Mesendoderm (in vitro differentiated cells): Measurements from ENCODE around the gene SMTNL2.

Experiments
- DNase-seq: peaks from one replicate; pipeline ENCODE4 v3.0.0; 2013
- H2AK5ac ChIP-seq: 2 replicates; pipeline ENCODE4 v1.6.1; 2013; ENCODE audit warnings: low read length, inconsistent platforms
- H2BK120ac ChIP-seq: 2 replicates; pipeline ENCODE4 v1.6.1; 2013; ENCODE audit warnings: low read depth, mild to moderate bottlenecking, low read length, moderate library complexity, mixed read lengths
- H2BK15ac ChIP-seq: replicated peaks from 2 replicates; pipeline ENCODE4 v1.6.1; 2013; ENCODE audit warnings: low read depth, mild to moderate bottlenecking, moderate library complexity
- H2BK5ac ChIP-seq: 2 replicates; pipeline ENCODE4 v1.6.1; 2013; ENCODE audit warnings: low read length, inconsistent platforms
- H3K18ac ChIP-seq: 2 replicates; pipeline ENCODE4 v1.6.1; 2013; ENCODE audit warnings: mild to moderate bottlenecking, low read length, mixed read lengths
- H3K23ac ChIP-seq: one replicate; pipeline ENCODE4 v1.6.1; 2013; ENCODE audit warnings: low read length
- H3K27ac ChIP-seq: 2 replicates; pipeline ENCODE4 v1.5.1; 2013; ENCODE audit warnings: low read depth, mild to moderate bottlenecking, inconsistent platforms, low read length, moderate library complexity
- H3K27me3 ChIP-seq: 2 replicates; pipeline ENCODE4 v1.6.1; 2013; ENCODE audit warnings: low read length, control low read depth, mild to moderate bottlenecking, inconsistent platforms; ENCODE audit not compliant: insufficient read depth, poor library complexity
- H3K36me3 ChIP-seq: 2 replicates; pipeline ENCODE4 v1.6.1; 2013; ENCODE audit warnings: low read length, inconsistent platforms; ENCODE audit not compliant: control insufficient read depth, insufficient read depth
- H3K4ac ChIP-seq: one replicate; pipeline ENCODE4 v1.6.1; 2013; ENCODE audit warnings: low read depth, mild to moderate bottlenecking, low read length, moderate library complexity
- H3K4me1 ChIP-seq: 2 replicates; pipeline ENCODE4 v1.6.1; 2013; ENCODE audit warnings: low read depth, low read length, inconsistent platforms; ENCODE audit not compliant: control insufficient read depth
- H3K4me2 ChIP-seq: 2 replicates; pipeline ENCODE4 v1.6.1; 2013; ENCODE audit warnings: low read length
- H3K4me3 ChIP-seq: 2 replicates; pipeline ENCODE4 v1.5.1; 2013; ENCODE audit warnings: mild to moderate bottlenecking, low read length
- H3K56ac ChIP-seq: one replicate; pipeline ENCODE4 v1.6.1; 2013; ENCODE audit warnings: low read length
- H3K79me1 ChIP-seq: 2 replicates; pipeline ENCODE4 v1.6.1; 2013; ENCODE audit warnings: low read length, inconsistent platforms
- H3K79me2 ChIP-seq: 2 replicates; pipeline ENCODE4 v1.6.1; 2013; ENCODE audit warnings: mild to moderate bottlenecking, low read length; ENCODE audit not compliant: control insufficient read depth, insufficient read depth
- H3K9ac ChIP-seq: 2 replicates; pipeline ENCODE4 v1.6.1; 2013; ENCODE audit warnings: low read length, inconsistent platforms
- H4K5ac ChIP-seq: one replicate; pipeline ENCODE4 v1.6.1; 2013; ENCODE audit warnings: low read length
- H4K8ac ChIP-seq: one replicate; pipeline ENCODE4 v1.6.1; 2013; ENCODE audit warnings: low read depth, mild to moderate bottlenecking, control low read depth, low read length, moderate library complexity
- WGBS: extraction: QIAGEN DNeasy Blood & Tissue Kit; methylation state at CpG from one replicate; pipeline ENCODE4 v1.1.7; 2013; ENCODE audit warnings: low lambda C conversion rate, missing lambda C conversion rate; ENCODE audit not compliant: insufficient coverage; ENCODE audit errors: extremely low coverage; 5-methylcytosine and 5-hydroxymethylcytosine counted together

The SMTNL2 gene

DNA sequence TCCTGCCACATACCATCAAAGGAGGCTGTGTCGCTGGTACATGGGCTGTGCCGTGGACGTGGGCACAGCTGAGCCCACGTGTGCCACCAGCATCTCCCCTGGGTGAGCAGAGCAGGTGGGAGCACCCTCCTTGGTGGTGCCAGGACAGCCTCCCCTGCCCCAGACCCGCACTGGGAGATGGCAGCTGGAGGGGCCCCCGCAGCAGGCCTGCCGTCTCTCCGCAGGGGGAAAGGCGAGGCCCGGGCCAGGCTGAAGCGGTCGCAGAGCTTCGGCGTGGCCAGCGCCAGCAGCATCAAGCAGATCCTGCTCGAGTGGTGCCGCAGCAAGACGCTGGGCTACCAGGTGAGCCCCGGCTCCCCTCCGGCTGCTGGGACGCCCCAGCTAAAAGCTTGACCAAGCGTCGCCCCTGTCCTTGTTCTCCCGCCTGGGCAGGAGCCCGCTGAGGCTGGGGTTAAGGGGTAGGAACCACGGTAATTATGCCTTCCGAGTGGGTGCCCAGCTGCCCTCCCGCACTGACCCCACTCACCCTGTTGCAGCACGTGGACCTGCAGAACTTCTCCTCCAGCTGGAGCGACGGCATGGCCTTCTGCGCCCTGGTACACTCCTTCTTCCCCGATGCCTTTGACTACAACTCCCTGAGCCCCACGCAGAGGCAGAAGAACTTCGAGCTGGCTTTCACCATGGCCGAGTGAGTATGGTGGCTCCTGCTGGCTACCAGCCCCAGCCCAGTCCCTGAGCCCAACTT, 12.5 kb downstream of the SMTNL2 start:
- Histone ChIP-seq H2BK15ac (no peak overlapping the region), H3K27ac (no peak overlapping the region), H3K9ac (no peak overlapping the region), H3K4me1 (peaks cover 7% of the 10 kb centered on the region), H2BK120ac (no peak overlapping the region), H2BK5ac (no peak overlapping the region), H3K56ac (no peak overlapping the region), H3K79me1 (no peaks in the 10 kb centered on the region), H3K36me3 (no peaks in the 10 kb centered on the region), H2AK5ac (no peak overlapping the region), H3K27me3 (no peaks in the 10 kb centered on the region), H3K4ac (no peak overlapping the region), H3K4me3 (no peak overlapping the region), H3K23ac (no peak overlapping the region), H3K18ac (no peak overlapping the region), H4K5ac (no peak overlapping the region), H3K4me2 (no peak overlapping the region), H3K79me2 (no peaks in the 10 kb centered on the region), H4K8ac (no peak overlapping the region)
- WGBS, result no CpG with 5 or more reads among the region's 36 CpGs
- DNase-seq, result no peak

GRCh38 chr17:4597975-4598374, 13.6 kb downstream of the SMTNL2 start:
- Histone ChIP-seq H3K27ac (no peak overlapping the region), H3K79me1 (no peaks in the 10 kb centered on the region), H3K56ac (no peak overlapping the region), H2BK120ac (no peak overlapping the region), H3K18ac (no peak overlapping the region), H2BK5ac (no peak overlapping the region), H4K5ac (no peak overlapping the region), H3K36me3 (no peaks in the 10 kb centered on the region), H3K4ac (no peak overlapping the region), H3K4me2 (no peak overlapping the region), H4K8ac (no peak overlapping the region), H2AK5ac (no peak overlapping the region), H3K27me3 (no peaks in the 10 kb centered on the region), H3K4me1 (peaks cover 7% of the 10 kb centered on the region), H3K23ac (no peak overlapping the region), H3K9ac (no peak overlapping the region), H2BK15ac (no peak overlapping the region), H3K4me3 (no peak overlapping the region), H3K79me2 (no peaks in the 10 kb centered on the region)
- DNase-seq, result no peak
- no CpG with 5 or more reads among the region's 13 CpGs for WGBS

DNA sequence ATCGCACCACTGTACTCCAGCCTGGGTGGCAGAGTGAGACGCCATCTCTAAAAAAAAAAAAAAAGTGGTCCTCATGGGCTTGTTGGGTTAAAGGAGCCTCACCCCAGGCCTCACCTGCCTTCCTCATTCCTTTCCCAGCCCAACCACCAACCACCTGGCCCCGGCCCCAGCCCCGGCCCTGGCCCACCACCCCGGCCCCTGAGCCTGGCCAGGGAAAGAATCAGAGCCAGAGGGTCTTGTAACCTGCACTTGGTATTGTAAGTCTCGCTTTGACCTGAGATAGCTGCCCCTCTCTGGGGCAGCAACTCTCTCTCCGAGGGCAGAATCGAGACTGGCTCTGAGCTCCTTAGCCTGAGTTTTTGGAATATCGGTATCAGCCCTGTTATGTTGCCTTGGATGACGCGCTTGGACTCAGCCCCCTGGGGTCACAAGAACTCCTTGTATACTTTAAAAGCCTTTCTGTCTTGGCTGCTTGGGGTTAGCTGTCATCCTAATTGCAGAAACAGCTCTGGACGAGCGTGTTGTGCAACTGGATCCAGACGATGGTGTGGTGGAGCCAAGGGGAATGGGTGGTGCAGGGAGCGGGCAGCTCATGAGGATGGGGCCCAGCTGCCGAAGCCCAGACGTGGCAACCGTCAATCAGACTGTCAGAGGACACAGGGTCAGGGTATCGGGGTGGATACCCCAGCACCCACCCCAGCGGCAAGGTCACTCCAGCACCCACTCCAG, 14.6 kb downstream of the SMTNL2 start:
- H3K18ac ChIP-seq, result no peak overlapping the region
- H3K4ac ChIP-seq, result no peak overlapping the region
- no peak overlapping the region for H3K23ac ChIP-seq
- H3K36me3 ChIP-seq, result no peaks in the 10 kb centered on the region
- no peak overlapping the region for H2BK5ac ChIP-seq
- no CpG with 5 or more reads among the region's 20 CpGs for WGBS
- no peak overlapping the region for H2AK5ac ChIP-seq
- H3K9ac ChIP-seq, result no peak overlapping the region
- no peak overlapping the region for H2BK120ac ChIP-seq
- no peak overlapping the region for H3K4me3 ChIP-seq
- H2BK15ac ChIP-seq, result no peak overlapping the region
- H3K27ac ChIP-seq, result no peak overlapping the region
- peaks cover 7% of the 10 kb centered on the region for H3K4me1 ChIP-seq
- no peaks in the 10 kb centered on the region for H3K79me1 ChIP-seq
- H4K5ac ChIP-seq, result no peak overlapping the region
- DNase-seq, result no peak
- no peak overlapping the region for H3K4me2 ChIP-seq
- no peak overlapping the region for H3K56ac ChIP-seq
- no peaks in the 10 kb centered on the region for H3K79me2 ChIP-seq
- H3K27me3 ChIP-seq, result no peaks in the 10 kb centered on the region
- H4K8ac ChIP-seq, result no peak overlapping the region

GRCh38 chr17:4599505-4600281, 15.4 kb downstream of the SMTNL2 start:
- Histone ChIP-seq H2AK5ac (no peak overlapping the region), H2BK5ac (no peak overlapping the region), H3K4ac (no peak overlapping the region), H3K27me3 (no peaks in the 10 kb centered on the region), H3K27ac (no peak overlapping the region), H4K8ac (no peak overlapping the region), H3K79me2 (no peaks in the 10 kb centered on the region), H2BK15ac (no peak overlapping the region), H2BK120ac (no peak overlapping the region), H3K23ac (no peak overlapping the region), H3K18ac (no peak overlapping the region), H3K9ac (peak overlapping the region; percentile 4), H4K5ac (no peak overlapping the region), H3K4me3 (no peak overlapping the region), H3K56ac (peak overlapping the region; percentile 57), H3K36me3 (no peaks in the 10 kb centered on the region), H3K79me1 (no peaks in the 10 kb centered on the region), H3K4me2 (peak overlapping the region; percentile 18), H3K4me1 (peaks cover 7% of the 10 kb centered on the region)
- peak; percentile 87 for DNase-seq
- WGBS, result no CpG with 5 or more reads among the region's 25 CpGs

DNA sequence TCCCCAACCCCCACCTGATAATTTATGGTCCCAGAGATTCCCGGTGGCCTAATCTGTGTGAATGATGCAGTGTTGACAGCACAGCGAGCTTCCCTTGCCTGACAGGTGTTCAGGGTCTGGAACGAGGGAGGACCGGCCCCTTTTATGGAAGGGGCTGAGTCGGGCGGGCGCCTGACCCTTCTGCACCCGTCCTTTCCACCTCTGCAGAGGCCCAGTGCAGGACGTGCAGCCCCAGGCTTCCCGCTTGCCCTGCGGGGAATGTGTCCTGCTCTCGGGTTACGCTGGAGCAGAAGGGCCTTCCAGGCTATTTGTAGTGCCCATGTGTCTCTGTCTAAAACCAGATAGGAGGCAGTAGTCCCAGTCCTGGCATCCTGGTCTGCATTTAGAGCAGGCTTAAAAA, 16.2 kb downstream of the SMTNL2 start:
- peak; percentile 46 for DNase-seq
- H3K27me3 ChIP-seq, result no peaks in the 10 kb centered on the region
- H2BK15ac ChIP-seq, result no peak overlapping the region

More for the DNA sequence above, 16.2 kb downstream of the SMTNL2 start:
- Histone ChIP-seq H3K4me1 (peaks cover 5% of the 10 kb centered on the region), H3K56ac (no peak overlapping the region), H3K23ac (no peak overlapping the region), H4K8ac (no peak overlapping the region), H3K27ac (no peak overlapping the region), H2AK5ac (no peak overlapping the region), H3K4me2 (no peak overlapping the region), H3K9ac (no peak overlapping the region), H3K4ac (no peak overlapping the region), H2BK120ac (no peak overlapping the region), H3K79me2 (no peaks in the 10 kb centered on the region), H3K36me3 (no peaks in the 10 kb centered on the region), H3K18ac (no peak overlapping the region), H4K5ac (no peak overlapping the region), H3K79me1 (no peaks in the 10 kb centered on the region), H2BK5ac (no peak overlapping the region), H3K4me3 (no peak overlapping the region)
- no CpG with 5 or more reads among the region's 13 CpGs for WGBS
